GM21723 (cell line): Measurements from ENCODE around the gene HIVEP3.

Experiments used
- ATAC-seq: cut with Tn5 transposase; IDR thresholded peaks from one replicate; pipeline ENCODE4 v1.9.1; 2021; ENCODE audit warnings: mild to moderate bottlenecking, moderate library complexity; ENCODE audit not compliant: unreplicated experiment

HIVEP3 gene

GRCh38 chr1:41658431-41659158, 260.1 kb downstream of the HIVEP3 start:
- ATAC-seq, result no peak

- ATAC-seq, result no peak
These were observed 260.9 kb downstream of the HIVEP3 start for GRCh38 chr1:41657679-41658295.

GRCh38 chr1:41656825-41657500, 261.8 kb downstream of the HIVEP3 start:
- no peak for ATAC-seq

DNA sequence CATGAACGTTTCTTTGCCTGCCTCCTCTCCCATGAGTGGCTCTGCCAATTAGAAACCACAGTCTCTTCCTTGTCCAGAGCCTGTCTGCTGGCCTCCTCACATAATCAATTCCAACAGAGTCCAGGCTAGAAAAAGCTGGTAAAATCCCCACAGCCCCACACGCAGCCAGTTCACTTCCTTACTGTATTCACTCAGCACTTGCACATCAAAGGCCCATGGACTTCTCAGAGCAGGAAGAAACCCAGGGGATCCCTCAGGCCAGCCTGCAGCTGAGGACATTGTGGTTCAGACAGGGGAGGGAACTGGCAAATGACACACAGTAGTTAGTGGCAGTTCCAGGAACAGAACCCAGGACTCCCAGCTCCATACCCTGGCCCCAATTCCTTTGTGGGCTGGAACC, 262.7 kb downstream of the HIVEP3 start:
- ATAC-seq, result no peak

GRCh38 chr1:41655632-41656031, 263.1 kb downstream of the HIVEP3 start:
- no peak for ATAC-seq

GRCh38 chr1:41653574-41653973, 265.1 kb downstream of the HIVEP3 start:
- no peak for ATAC-seq

GRCh38 chr1:41652384-41653265, 266.1 kb downstream of the HIVEP3 start:
- ATAC-seq, result no peak

GRCh38 chr1:41650028-41650880, 268.5 kb downstream of the HIVEP3 start:
- ATAC-seq, result no peak

DNA sequence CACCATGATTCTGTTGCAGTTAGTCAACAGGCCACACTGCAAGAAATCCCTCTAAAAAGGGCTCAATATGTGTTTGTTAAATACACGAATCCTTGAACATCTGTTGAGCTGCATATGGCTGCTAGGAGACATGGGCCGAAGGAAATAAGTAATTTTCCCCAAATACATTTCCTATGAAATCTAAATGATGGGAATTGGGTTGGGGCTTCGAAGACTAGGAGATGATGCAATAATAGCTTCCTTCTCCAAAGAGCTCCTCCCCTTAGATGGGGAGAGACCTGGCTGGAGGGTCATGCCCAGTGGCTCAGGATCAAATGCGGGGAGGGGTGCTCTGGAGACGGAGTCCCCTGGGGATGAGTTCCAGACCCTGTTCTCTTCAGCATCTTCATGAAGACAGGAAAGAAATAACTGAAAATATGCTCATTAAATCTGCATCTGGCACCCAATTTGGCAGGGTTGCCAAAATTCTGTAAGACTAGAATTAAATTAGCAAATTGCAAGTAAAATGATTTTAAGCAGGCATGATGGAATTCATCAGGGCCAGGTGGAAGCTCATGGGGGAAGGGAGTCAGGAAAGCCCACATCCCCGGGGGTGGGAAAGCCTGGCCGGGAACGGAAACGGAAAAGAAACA, 269.2 kb downstream of the HIVEP3 start:
- no peak for ATAC-seq

- ATAC-seq, result no peak
These were observed 269.9 kb downstream of the HIVEP3 start for GRCh38 chr1:41648844-41649243.

GRCh38 chr1:41648230-41648629, 270.5 kb downstream of the HIVEP3 start:
- ATAC-seq, result no peak

- ATAC-seq, result no peak
These were observed 271.2 kb downstream of the HIVEP3 start for GRCh38 chr1:41647221-41648135.

DNA sequence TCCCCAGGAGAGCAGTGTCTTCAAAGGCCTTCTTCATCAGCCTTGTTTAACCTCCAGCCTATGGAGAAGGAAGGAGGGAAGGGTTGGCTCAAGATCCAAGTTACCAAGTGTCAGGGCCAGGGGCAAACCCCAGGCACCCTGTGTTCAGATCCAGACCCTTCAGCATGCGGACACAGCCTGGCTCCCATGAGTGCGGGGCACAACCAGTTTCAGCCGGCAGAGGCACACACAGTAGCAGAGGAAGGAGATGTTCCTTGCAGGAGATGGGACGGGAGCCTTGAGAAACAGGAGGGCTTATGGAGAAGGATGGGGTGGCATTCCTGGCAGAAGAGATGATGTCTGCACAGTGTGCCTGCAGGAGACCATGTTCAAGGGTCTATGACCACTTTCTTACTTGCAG, 272.5 kb downstream of the HIVEP3 start:
- no peak for ATAC-seq

DNA sequence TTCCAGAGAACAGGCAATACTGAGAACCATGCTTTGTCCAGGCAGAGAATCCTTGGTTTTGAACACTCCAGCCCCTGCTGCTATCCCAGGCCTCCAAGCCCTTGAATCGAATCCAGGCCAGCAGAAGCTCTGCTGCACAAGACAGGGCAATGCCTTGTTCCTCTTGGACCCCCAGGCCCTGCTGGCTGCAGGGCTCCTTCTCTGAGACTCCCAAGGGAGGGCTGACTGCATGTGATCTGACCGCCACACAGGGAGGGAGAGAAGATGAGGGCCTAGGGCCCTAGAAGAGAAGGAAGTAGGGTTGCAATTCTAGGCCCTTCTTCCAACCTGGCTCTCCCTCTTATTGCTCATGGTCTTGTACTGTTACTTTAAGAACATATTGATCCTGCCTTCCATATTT, 273.7 kb downstream of the HIVEP3 start:
- ATAC-seq, result no peak

DNA sequence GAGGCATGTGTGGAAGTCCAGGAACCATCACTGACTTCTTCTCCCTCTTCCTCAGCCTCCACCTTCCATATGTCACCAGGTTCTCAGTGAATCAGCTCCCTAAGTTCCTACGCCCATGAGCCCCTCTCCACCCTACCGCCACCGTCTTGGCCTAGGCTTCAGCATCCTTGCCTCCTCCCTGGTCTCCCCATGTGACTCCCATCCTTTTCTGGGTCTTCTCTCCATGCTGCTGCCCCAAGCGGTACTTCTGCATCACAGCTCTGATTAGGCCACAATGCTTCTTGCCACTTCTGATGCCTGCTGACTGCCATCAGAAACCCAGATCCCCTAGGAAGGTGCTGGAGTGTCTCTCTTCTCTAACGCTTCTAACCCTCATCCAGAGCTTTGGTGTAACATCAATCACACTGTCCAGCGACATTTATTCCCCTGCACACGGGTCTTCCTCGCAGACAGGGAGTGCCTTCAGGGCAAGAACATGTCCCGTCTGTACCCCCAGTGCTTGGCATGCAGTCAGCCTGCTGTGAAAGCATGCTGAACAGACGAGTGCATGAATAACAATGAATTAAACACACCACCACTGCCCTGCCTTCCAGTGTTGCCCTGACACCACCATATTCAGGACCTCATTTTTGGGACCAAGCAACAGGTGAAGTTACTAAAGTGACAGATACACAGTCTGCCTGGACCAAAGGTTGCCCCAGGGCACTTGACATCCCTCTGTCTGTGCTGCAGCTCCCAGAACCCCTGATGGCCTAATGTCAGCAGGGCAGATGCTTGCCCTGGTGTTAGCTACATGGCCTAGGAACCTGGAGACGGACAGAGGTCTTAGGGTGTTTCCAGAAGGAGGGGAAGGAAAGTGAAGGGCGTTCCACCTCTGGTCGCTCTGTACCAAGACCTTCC, 275.6 kb downstream of the HIVEP3 start:
- no peak for ATAC-seq

DNA sequence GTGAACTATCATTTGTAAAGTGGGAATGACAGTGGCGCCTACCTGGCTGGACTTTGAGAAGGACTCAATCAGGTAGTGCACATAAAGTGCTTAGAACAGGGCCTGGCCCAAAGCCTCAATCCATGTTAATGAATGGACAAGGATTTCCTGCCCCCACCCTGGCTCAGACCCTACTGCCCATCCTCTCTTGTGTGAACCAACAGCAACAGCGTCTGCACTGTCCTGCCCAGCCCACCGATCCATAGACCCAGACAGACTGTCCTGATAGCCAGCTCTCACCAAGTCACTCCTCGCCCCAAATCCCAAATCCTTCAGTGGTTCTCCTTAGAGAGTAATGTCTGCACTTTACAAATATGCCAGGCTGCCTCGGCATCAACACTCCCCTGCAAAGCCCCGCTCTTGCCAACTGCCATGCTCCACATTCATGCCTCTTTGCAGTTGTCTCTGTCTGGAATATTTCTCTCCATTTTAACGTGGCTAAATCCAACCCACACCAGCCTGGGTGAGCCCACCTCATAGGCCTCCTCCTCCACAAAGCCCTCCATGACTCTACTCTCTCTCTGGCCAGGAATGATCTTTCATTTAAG, 276.7 kb downstream of the HIVEP3 start:
- no peak for ATAC-seq

DNA sequence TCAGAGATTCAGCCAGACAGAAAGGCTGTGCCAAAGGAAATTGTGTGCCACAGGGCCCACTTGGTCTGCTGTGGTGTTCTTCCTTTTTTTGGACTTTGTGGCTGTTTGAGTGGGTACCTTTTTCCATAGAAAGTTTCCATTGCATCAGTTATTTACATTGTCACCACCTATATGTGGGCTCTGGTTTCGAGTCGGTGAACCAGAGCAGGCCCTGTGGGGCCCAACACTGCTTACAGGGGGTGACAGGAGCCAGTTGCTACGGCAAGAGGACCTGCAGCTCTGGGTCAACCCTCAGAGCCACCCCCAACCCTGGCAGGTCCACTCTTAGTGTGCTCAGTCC, 277.3 kb downstream of the HIVEP3 start:
- no peak for ATAC-seq
